ENCODE results near the gene COQ7. TPM values are rescaled to one million over a fixed set of nuclear protein-coding genes. Genes with fewer than 3 reads are reported as not detected.
A peak's percentile ranks its signal among the peaks of the same experiment; 100 is the strongest.

Gene COQ7
- 21.6 and 22.0 TPM in 2 replicates for total RNA-seq

GRCh38 chr16:19067349-19068236 is at the start of gene COQ7:
TSS of gene COQ7 (plus strand) at chr16:19067614. CDS start at chr16:19067665, 51 bp downstream.
- H3K27ac Mint-ChIP-seq, result peak within 1 kb of the TSS; percentile 97
- peak within 1 kb of the TSS; percentile 92 for H3K4me3 Mint-ChIP-seq
- peaks cover 3% of the 10 kb centered on the region for H3K27me3 Mint-ChIP-seq
- H3K36me3 Mint-ChIP-seq (ENCODE audit: low read depth), result peaks cover 5% of the 10 kb centered on the region
- peaks cover 16% of the 10 kb centered on the region for H3K4me1 Mint-ChIP-seq
- H3K9me3 Mint-ChIP-seq, result no peaks in the 10 kb centered on the region
- intact Hi-C loops (cut with micrococcal nuclease), result loop anchor here (1.0 to 10.0 kb wide), 5 partner anchors 103 to 488 kb away; partner anchors contain the start of genes ARL6IP1 and VPS35L
- DNase-seq, result peak; percentile 99

DNA sequence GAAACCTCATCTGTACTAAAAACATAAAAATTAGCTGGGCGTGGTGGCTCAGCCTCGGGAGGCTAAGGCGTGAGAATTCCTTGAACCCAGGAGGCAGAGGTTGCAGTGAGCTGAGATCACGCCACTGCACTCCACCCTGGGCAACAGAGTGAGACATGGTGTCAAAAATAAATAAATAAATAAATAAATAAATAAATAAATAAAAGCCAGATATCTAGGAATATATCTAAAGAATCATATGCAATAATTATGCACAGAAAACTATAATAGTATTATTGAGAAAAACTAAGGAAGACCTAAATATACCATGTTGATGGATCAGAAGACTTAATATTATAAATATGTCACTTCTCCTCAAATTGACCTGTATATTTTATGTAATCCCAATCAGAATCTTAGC is 46.7 kb upstream of the COQ7 start:
- no peaks in the 10 kb centered on the region for H3K4me1 Mint-ChIP-seq
- peaks cover 2% of the 10 kb centered on the region for H3K27me3 Mint-ChIP-seq

GRCh38 chr16:19021747-19022146 is 45.7 kb upstream of the COQ7 start:
- Mint-ChIP-seq H3K36me3 (ENCODE audit: low read depth) (no peaks in the 10 kb centered on the region), H3K9me3 (no peaks in the 10 kb centered on the region), H3K27me3 (peaks cover 2% of the 10 kb centered on the region), H3K4me3 (no peak overlapping the region), H3K4me1 (no peaks in the 10 kb centered on the region), H3K27ac (no peak overlapping the region)
- DNase-seq, result no peak
- intact Hi-C loops (cut with micrococcal nuclease), result no loop called here

More for the DNA sequence above, 46.7 kb upstream of the COQ7 start:
- DNase-seq, result no peak
- Mint-ChIP-seq H3K4me3 (no peak overlapping the region), H3K27ac (no peak overlapping the region), H3K36me3 (ENCODE audit: low read depth) (no peaks in the 10 kb centered on the region), H3K9me3 (no peaks in the 10 kb centered on the region)
- intact Hi-C loops (cut with micrococcal nuclease), result no loop called here

- Mint-ChIP-seq H3K27me3 (no peaks in the 10 kb centered on the region), H3K4me1 (no peaks in the 10 kb centered on the region), H3K27ac (no peak overlapping the region), H3K4me3 (no peak overlapping the region), H3K9me3 (no peaks in the 10 kb centered on the region), H3K36me3 (ENCODE audit: low read depth) (no peaks in the 10 kb centered on the region)
- intact Hi-C loops (cut with micrococcal nuclease), result no loop called here
- DNase-seq, result no peak
Observed at GRCh38 chr16:19027416-19027815, 40.0 kb upstream of the COQ7 start.

DNA sequence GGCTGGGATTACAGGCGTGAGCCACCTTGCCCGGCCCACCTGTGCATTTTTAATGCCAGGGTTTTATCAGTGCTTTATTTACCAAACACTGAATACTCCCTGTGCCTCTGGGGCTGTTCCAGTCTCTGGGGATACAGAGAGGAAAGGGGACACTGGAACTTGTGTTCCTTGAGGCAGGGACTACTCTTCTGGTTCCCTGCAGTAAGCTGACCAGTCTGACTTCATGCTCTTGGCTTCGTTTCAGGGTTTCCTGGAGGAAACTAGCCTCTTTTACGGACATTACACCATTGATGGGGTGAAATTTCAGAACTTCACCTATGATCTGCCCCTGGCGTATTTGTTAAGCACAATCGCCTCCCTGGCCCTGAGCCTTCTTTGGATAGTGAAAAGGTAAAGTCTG is 37.4 kb upstream of the COQ7 start:
- Mint-ChIP-seq H3K36me3 (ENCODE audit: low read depth) (no peaks in the 10 kb centered on the region), H3K9me3 (no peaks in the 10 kb centered on the region), H3K27ac (no peak overlapping the region), H3K27me3 (no peaks in the 10 kb centered on the region), H3K4me1 (no peaks in the 10 kb centered on the region), H3K4me3 (no peak overlapping the region)
- no peak for DNase-seq
- intact Hi-C loops (cut with micrococcal nuclease), result no loop called here

GRCh38 chr16:19031738-19032137 is 35.7 kb upstream of the COQ7 start:
- H3K27me3 Mint-ChIP-seq, result no peaks in the 10 kb centered on the region
- H3K4me3 Mint-ChIP-seq, result no peak overlapping the region
- no peaks in the 10 kb centered on the region for H3K4me1 Mint-ChIP-seq
- intact Hi-C loops (cut with micrococcal nuclease), result no loop called here
- H3K9me3 Mint-ChIP-seq, result no peaks in the 10 kb centered on the region
- H3K36me3 Mint-ChIP-seq (ENCODE audit: low read depth), result no peaks in the 10 kb centered on the region
- DNase-seq, result no peak
- H3K27ac Mint-ChIP-seq, result no peak overlapping the region

DNA sequence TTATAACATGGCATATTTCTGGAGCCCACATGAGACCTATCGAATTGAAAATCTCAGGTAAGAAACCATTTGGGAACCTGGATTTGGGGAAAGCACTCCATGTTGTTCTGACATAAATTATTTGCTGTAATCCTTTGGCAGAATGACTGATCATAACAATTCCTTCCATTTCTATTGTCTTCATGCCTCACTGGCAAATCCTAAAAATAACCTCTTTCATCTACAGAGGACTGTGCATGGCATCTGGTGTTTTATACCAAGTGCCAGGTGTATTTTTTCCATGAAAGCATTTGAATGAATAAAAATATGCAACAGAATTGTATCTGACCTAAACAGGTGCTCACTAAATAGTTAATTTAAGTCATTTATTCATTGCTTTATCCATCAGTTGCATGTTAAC is 33.7 kb upstream of the COQ7 start:
- no peak for DNase-seq
- no peaks in the 10 kb centered on the region for H3K36me3 Mint-ChIP-seq (ENCODE audit: low read depth)
- H3K9me3 Mint-ChIP-seq, result no peaks in the 10 kb centered on the region
- no peaks in the 10 kb centered on the region for H3K4me1 Mint-ChIP-seq
- H3K27me3 Mint-ChIP-seq, result no peaks in the 10 kb centered on the region
- intact Hi-C loops (cut with micrococcal nuclease), result no loop called here
- no peak overlapping the region for H3K27ac Mint-ChIP-seq
- H3K4me3 Mint-ChIP-seq, result no peak overlapping the region

GRCh38 chr16:19040400-19040799 is 27.0 kb upstream of the COQ7 start:
- no peaks in the 10 kb centered on the region for H3K9me3 Mint-ChIP-seq
- H3K36me3 Mint-ChIP-seq (ENCODE audit: low read depth), result no peaks in the 10 kb centered on the region
- intact Hi-C loops (cut with micrococcal nuclease), result no loop called here
- no peak overlapping the region for H3K27ac Mint-ChIP-seq
- no peaks in the 10 kb centered on the region for H3K27me3 Mint-ChIP-seq
- DNase-seq, result no peak
- H3K4me3 Mint-ChIP-seq, result no peak overlapping the region
- no peaks in the 10 kb centered on the region for H3K4me1 Mint-ChIP-seq

DNA sequence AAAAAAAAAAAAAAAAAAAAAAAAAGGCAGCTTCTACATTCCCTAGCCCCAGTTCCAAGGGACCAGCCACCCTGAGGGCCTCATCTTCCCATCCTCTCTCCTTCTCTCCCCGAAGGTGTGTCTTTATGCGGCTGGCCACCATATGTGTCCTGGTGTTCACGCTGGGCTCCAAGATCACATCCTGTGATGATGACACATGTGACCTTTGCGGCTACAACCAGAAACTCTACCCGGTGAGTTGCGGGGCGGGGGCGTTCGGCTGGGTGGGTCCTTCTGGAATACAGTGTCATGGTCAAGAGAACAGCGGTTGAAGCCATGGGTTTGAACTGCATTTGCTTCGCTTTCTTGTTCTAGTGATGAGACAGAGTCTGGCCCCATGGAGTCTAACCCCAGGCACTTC is 22.6 kb upstream of the COQ7 start:
- intact Hi-C loops (cut with micrococcal nuclease), result no loop called here
- Mint-ChIP-seq H3K4me3 (no peak overlapping the region), H3K4me1 (no peaks in the 10 kb centered on the region), H3K27me3 (no peaks in the 10 kb centered on the region), H3K36me3 (ENCODE audit: low read depth) (no peaks in the 10 kb centered on the region), H3K27ac (no peak overlapping the region), H3K9me3 (no peaks in the 10 kb centered on the region)
- DNase-seq, result no peak

- H3K4me3 Mint-ChIP-seq, result no peak overlapping the region
- no peak overlapping the region for H3K27ac Mint-ChIP-seq
- no peaks in the 10 kb centered on the region for H3K4me1 Mint-ChIP-seq
- H3K27me3 Mint-ChIP-seq, result no peaks in the 10 kb centered on the region
- intact Hi-C loops (cut with micrococcal nuclease), result no loop called here
- no peak for DNase-seq
- H3K36me3 Mint-ChIP-seq (ENCODE audit: low read depth), result no peaks in the 10 kb centered on the region
- no peaks in the 10 kb centered on the region for H3K9me3 Mint-ChIP-seq
Observed at GRCh38 chr16:19046062-19046461, 21.4 kb upstream of the COQ7 start.

DNA sequence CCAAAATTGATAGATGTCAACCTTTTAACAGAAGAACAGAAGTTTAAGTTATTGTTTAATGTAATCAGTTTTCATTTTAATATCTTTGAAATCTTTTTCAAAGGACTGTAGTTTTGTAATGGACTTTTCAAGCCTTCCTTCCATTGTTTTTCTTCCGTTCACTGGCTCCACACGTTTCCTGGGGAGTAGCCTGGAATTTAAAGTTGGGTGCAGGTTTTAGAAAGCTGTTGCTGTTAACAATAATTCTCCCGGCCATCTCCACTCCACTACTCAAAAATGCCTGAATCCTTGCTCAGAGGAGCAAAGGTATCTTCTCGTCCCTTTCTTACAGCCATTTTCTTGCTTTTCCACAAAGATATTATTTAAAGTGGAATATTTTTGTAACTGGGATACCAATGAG is 4.7 kb upstream of the COQ7 start:
- H3K4me3 Mint-ChIP-seq, result no peak overlapping the region
- intact Hi-C loops (cut with micrococcal nuclease), result loop anchor here (10.0 kb wide), 1 partner anchor 98 kb away; no protein-coding TSS in a partner anchor

GRCh38 chr16:19066988-19067348 is 446 bp upstream of the COQ7 start:
- Mint-ChIP-seq H3K4me1 (peaks cover 14% of the 10 kb centered on the region), H3K27me3 (peaks cover 3% of the 10 kb centered on the region), H3K4me3 (peak overlapping the region; percentile 92), H3K27ac (peak overlapping the region; percentile 97), H3K9me3 (no peaks in the 10 kb centered on the region), H3K36me3 (ENCODE audit: low read depth) (peaks cover 2% of the 10 kb centered on the region)
- intact Hi-C loops (cut with micrococcal nuclease), result loop anchor here (1.0 to 10.0 kb wide), 5 partner anchors 102 to 488 kb away; partner anchors contain the start of genes ARL6IP1 and VPS35L
- no peak for DNase-seq

More for the DNA sequence above, 4.7 kb upstream of the COQ7 start:
- peaks cover 4% of the 10 kb centered on the region for H3K27me3 Mint-ChIP-seq
- H3K9me3 Mint-ChIP-seq, result no peaks in the 10 kb centered on the region
- peaks cover under 1% of the 10 kb centered on the region for H3K36me3 Mint-ChIP-seq (ENCODE audit: low read depth)
- peaks cover 5% of the 10 kb centered on the region for H3K4me1 Mint-ChIP-seq
- H3K27ac Mint-ChIP-seq, result no peak overlapping the region
- no peak for DNase-seq

DNA sequence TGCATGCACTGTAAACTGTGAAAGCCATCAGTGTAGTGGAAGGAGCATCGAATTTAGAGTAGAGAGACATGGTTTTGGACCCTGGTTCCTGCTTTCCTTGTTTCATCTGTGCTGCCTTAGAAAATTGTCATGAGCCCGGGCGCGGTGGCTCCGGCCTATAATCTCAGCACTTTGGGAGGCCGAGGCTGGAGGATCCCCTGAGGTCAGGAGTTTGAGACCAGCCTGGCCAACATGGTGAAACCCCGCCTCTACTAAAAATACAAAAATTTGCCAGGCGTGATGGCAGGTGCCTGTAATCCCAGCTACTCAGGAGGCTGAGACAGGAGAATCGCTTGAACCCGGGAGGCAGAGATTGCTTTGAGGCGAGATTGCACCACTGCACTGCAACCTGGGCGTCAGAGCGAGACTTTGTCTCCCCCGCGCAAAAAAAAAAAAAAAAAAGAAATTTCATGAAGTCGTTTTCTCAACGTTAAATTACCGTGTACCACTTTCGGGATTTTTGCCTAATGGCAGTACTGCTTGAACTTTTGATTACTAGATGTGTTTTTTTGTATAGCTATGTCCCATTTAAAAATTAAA is 912 bp downstream of the COQ7 start:
- Mint-ChIP-seq H3K4me1 (peaks cover 18% of the 10 kb centered on the region), H3K9me3 (no peaks in the 10 kb centered on the region), H3K27ac (peak overlapping the region; percentile 97), H3K4me3 (peak overlapping the region; percentile 92), H3K36me3 (ENCODE audit: low read depth) (peaks cover 5% of the 10 kb centered on the region), H3K27me3 (peaks cover 1% of the 10 kb centered on the region)
- intact Hi-C loops (cut with micrococcal nuclease), result loop anchor here (5.0 to 10.0 kb wide), 3 partner anchors 104 to 266 kb away; partner anchors contain the start of gene ARL6IP1
- DNase-seq, result no peak
